Lower leg skin (tissue), 4 donors: ENCODE measurements around the gene CFAP53. TPM values are rescaled to one million over a fixed set of nuclear protein-coding genes. Genes with fewer than 3 reads are reported as not detected.
"Not testable (repeated sequence)": the region's sequence is repeated elsewhere in the genome, so short reads cannot be mapped to it uniquely, and the experiment has no call there.

Source experiments
- DNase-seq, 2 donors: peaks; one replicate each; pipeline ENCODE4 v3.0.0-alpha.2; 2019; ENCODE audit warnings: low spot score in 2 of 2
- H3K4me3 ChIP-seq: fragments of 200-600 bp; sonication (generic); 2 replicates; pipeline ENCODE4 v1.5.1; 2017; ENCODE audit warnings: mild to moderate bottlenecking, low read depth; ENCODE audit not compliant: poor library complexity, severe bottlenecking
- CTCF ChIP-seq, 3 donors: fragments of 450-650 bp; IDR thresholded peaks; one replicate each; pipeline ENCODE4 v1.5.1; 2016; ENCODE audit warnings: antibody characterized with exemption in 3 of 3, mild to moderate bottlenecking in 3 of 3, moderate library complexity in 2 of 3
- POLR2A ChIP-seq, 2 donors: fragments of 450-650 bp; IDR thresholded peaks; one replicate each; pipeline ENCODE4 v1.6.1; 2016 to 2017; ENCODE audit warnings: antibody characterized with exemption in 2 of 2, mild to moderate bottlenecking in 1 of 2, moderate library complexity in 1 of 2
- WGBS, 2 donors: methylation state at CpG; one replicate each; pipeline ENCODE4 v1.1.5; 2018; 5-methylcytosine and 5-hydroxymethylcytosine counted together
- intact Hi-C: fragments of 100-400 bp; cut with DNase I; formaldehyde crosslinking; loops from one replicate; pipeline ENCODE4 v1.15.0; 2023; ENCODE audit warnings: low total_unique reads
- total RNA-seq, 4 donors: library from RNA; depleted of rRNA; stranded (reverse); fragments of >200 nt; gene quantifications; one replicate each; pipeline ENCODE4 v1.1.0, GENCODE V29; 2016

Gene CFAP53
- total RNA-seq, 4 donors from 2014 or later, result 0.23 to 0.37 (median 0.34) TPM; not detected in 1

- H3K4me3 ChIP-seq, result no peak overlapping the region
- WGBS, 2 donors, result 83 to 85% methylated on average over 4 of the region's 4 CpGs
- intact Hi-C loops, result no loop called here
- TF ChIP-seq CTCF (IDR thresholded peaks at IDR 0.05) (no peak), POLR2A (IDR thresholded peaks at IDR 0.05) (no peak)
- DNase-seq, result no peak
Measured at GRCh38 chr18:50289108-50289443, 22.8 kb upstream of the CFAP53 start.

GRCh38 chr18:50288348-50289107, 22.2 kb upstream of the CFAP53 start:
- intact Hi-C loops, result not testable (repeated sequence)
- DNase-seq, result peak in 1 of 2 donors; percentile 83

GRCh38 chr18:50287441-50288347, 21.4 kb upstream of the CFAP53 start, which contains the start of gene CXXC1:
CXXC1 (minus strand) TSS chr18:50287692; CDS start chr18:50287589, 103 bp downstream.
- DNase-seq, result peak; percentile 98 to 100
- peak within 1 kb of the TSS; percentile 85 for H3K4me3 ChIP-seq
- intact Hi-C loops, result no loop called here
- 0 to 1% methylated on average over 66 to 68 of the region's 76 CpGs for WGBS, 2 donors
- peak in 1 of 3 donors; percentile 73 for TF ChIP-seq CTCF (IDR thresholded peaks at IDR 0.05)
- TF ChIP-seq POLR2A (IDR thresholded peaks at IDR 0.05), result no peak

More at GRCh38 chr18:50288348-50289107, 22.2 kb upstream of the CFAP53 start:
- H3K4me3 ChIP-seq, result not testable (repeated sequence)
- 76% methylated on average over 21 of the region's 21 CpGs for WGBS, 2 donors

GRCh38 chr18:50287028-50287440, 20.7 kb upstream of the CFAP53 start:
- intact Hi-C loops, result no loop called here
- TF ChIP-seq POLR2A (IDR thresholded peaks at IDR 0.05) (no peak), CTCF (IDR thresholded peaks at IDR 0.05) (no peak)
- peak overlapping the region; percentile 85 for H3K4me3 ChIP-seq
- WGBS, 2 donors, result 0 to 3% methylated on average over 27 of the region's 27 CpGs
- peak in 1 of 2 donors; percentile 90 for DNase-seq

- intact Hi-C loops, result no loop called here
- 19 to 22% methylated on average over 23 of the region's 23 CpGs for WGBS, 2 donors
- TF ChIP-seq CTCF (IDR thresholded peaks at IDR 0.05) (no peak), POLR2A (IDR thresholded peaks at IDR 0.05) (no peak)
- peak overlapping the region; percentile 85 for H3K4me3 ChIP-seq
- DNase-seq, result peak in 1 of 2 donors; percentile 90
Measured at GRCh38 chr18:50286391-50287027, 20.2 kb upstream of the CFAP53 start.
